CD4-positive, alpha-beta T cell (primary cell): ENCODE data around the gene ARHGDIB. TPM values are rescaled to one million over a fixed set of nuclear protein-coding genes. Genes with fewer than 3 reads are reported as not detected.

ENCODE experiments used
- ATAC-seq: fragments of 200-7000 bp; cut with Tn5 transposase; one replicate; pipeline ENCODE4 v1.10.0; 2022; ENCODE audit warnings: mild to moderate bottlenecking; ENCODE audit not compliant: poor library complexity
- CTCF ChIA-PET: fragments of 350-600 bp; sonication (Branson Sonifier 250); formaldehyde crosslinking; loops from one replicate; lab custom pipeline; 2021; ENCODE audit warnings: antibody characterized with exemption, inconsistent platforms; lab: Charles Lee
- POLR2A ChIA-PET: fragments of 350-600 bp; sonication (Branson Sonifier 250); formaldehyde crosslinking; loops from one replicate; lab custom pipeline; 2021; ENCODE audit warnings: antibody characterized with exemption, inconsistent platforms; lab: Charles Lee
- DNase-seq, 14 experiments: peaks; one replicate each; pipeline ENCODE4 v3.0.0-alpha.2; 2013 to 2020; ENCODE audit warnings: mixed read lengths in 2 of 14
- H3K27ac ChIP-seq, 2 donors: one replicate each; pipeline versions ENCODE4 v1.5.1 to v1.7.0; 2013; ENCODE audit warnings: low read length in 2 of 2, low read depth in 1 of 2, mild to moderate bottlenecking in 1 of 2
- H3K27me3 ChIP-seq, 2 experiments: 1 replicate in 1 of 2; 2 replicates in 1 of 2; pipeline versions ENCODE4 v1.6.1 to v1.7.0; 2013; ENCODE audit warnings: low read length in 2 of 2, control low read depth in 1 of 2, mild to moderate bottlenecking in 1 of 2, moderate library complexity in 1 of 2; ENCODE audit not compliant: insufficient read depth in 2 of 2, control insufficient read depth in 1 of 2
- H3K36me3 ChIP-seq: one replicate; pipeline ENCODE4 v1.6.1; 2013; ENCODE audit warnings: low read length, control low read depth; ENCODE audit not compliant: insufficient read depth
- H3K4me1 ChIP-seq: one replicate; pipeline ENCODE4 v1.6.1; 2013; ENCODE audit warnings: low read length, control low read depth; ENCODE audit not compliant: insufficient read depth
- H3K4me3 ChIP-seq: one replicate; pipeline ENCODE4 v1.5.1; 2013; ENCODE audit warnings: mild to moderate bottlenecking, low read length, moderate library complexity
- H3K9me3 ChIP-seq, 2 experiments: 1 replicate in 1 of 2; 2 replicates in 1 of 2; pipeline versions ENCODE4 v1.6.1 to v1.7.0; 2013; ENCODE audit warnings: low read length in 2 of 2, mild to moderate bottlenecking in 2 of 2, control low read depth in 1 of 2, moderate library complexity in 1 of 2; ENCODE audit not compliant: control insufficient read depth in 1 of 2, insufficient read depth in 1 of 2
- H3K27ac Mint-ChIP-seq: one replicate; pipeline ENCODE4 v1.8.0; 2020; ENCODE audit warnings: mixed read lengths
- H3K27me3 Mint-ChIP-seq: one replicate; pipeline ENCODE4 v1.8.0; 2021; ENCODE audit warnings: mixed read lengths
- H3K36me3 Mint-ChIP-seq: one replicate; pipeline ENCODE4 v1.8.0; 2021; ENCODE audit warnings: low read depth, mixed read lengths
- H3K4me1 Mint-ChIP-seq: one replicate; pipeline ENCODE4 v1.8.0; 2021; ENCODE audit warnings: low read depth, mixed read lengths
- H3K4me3 Mint-ChIP-seq: one replicate; pipeline ENCODE4 v1.8.0; 2020; ENCODE audit warnings: mild to moderate bottlenecking, mixed read lengths
- H3K9me3 Mint-ChIP-seq: one replicate; pipeline ENCODE4 v1.8.0; 2020; ENCODE audit warnings: mixed read lengths
- intact Hi-C, 2 experiments: fragments of 100-400 bp; cut with DNase I in 1 of 2; cut with micrococcal nuclease in 1 of 2; formaldehyde crosslinking; loops; one replicate each; pipeline versions ENCODE4 v1.15.1 to v1.9.0; 2023 to 2025; cut with DNase I, micrococcal nuclease
- total RNA-seq, 174 experiments: library from RNA in 2 of 174; stranded (reverse) in 2 of 174; gene quantifications; one replicate each; pipeline ENCODE4 v1.2.3 and lab custom pipeline; 2021 to 2026
- TF ChIP-seq, protein P1 (sequence below): fragments of 200-600 bp; IDR thresholded peaks from one replicate; pipeline ENCODE4 v1.8.0; 2022; ENCODE audit warnings: antibody characterized with exemption, mild to moderate bottlenecking

The ARHGDIB gene
- total RNA-seq, 2 experiments from 2014 or later: 872 to 942 TPM

DNA sequence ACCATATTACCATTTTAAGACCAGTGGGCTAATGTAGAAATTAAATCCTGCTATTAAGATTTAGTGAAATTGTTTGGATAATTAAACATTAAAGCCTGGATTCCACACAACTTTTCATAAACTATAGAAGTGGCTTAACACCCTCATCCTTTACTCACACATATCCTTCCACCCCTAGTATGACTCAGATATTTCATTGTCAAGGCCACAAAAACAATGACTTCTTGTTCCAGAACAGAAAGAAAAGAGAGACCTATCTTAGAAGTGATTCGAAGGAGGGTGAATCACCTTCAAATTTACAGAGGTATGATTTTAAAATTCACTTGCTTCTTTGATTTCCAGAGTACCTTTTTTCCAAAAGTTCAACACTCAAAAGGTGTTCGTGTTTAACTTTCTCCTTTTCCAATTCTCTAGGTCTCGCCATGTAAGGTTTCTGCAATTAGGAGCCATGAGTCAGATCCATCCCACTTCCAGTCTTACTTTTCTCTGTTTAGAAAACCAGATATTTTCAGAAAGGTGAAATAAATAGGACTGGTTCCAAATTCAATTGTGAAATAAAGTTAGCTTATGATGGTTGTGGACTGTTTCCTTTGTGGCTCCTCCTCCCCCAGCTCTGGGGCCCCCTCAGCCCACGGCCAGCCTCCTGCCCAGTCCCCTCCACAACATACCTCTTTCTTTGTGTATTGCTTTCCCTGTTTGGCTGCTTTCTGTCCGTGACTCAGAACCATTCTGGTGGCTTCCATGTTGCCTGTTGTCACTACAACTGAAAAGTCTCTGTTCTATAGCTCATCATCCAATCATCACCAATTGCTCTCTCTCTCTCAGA lies 51.1 kb downstream of the ARHGDIB start:
- ATAC-seq: no peak
- H3K36me3 Mint-ChIP-seq: peaks cover 80% of the 10 kb centered on the region

DNA sequence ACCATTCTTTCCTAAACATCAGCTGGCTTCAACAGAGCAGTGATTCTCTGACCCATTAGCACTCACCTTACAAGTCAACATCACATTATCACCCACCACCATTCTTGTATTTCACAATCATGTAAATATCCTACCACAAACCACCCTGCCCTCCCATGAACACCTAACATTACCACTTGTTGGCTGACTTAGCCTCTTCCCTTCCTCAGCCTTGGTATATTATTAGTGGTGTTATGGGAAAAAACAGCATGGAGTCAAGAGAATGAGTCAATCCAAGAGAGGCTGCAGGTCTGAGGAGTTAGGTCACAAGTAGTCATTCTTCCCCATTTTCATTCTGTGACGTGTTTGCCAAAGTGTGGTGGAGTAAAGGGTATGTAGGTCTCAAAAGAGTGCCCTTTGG lies 53.4 kb downstream of the ARHGDIB start:
- H3K4me3 Mint-ChIP-seq: no peak overlapping the region
- no peaks in the 10 kb centered on the region for H3K27me3 Mint-ChIP-seq
- H3K36me3 Mint-ChIP-seq: peaks cover 56% of the 10 kb centered on the region
- Histone ChIP-seq H3K27ac (no peak overlapping the region), H3K4me3 (no peak overlapping the region), H3K27me3 (no peaks in the 10 kb centered on the region), H3K4me1 (no peaks in the 10 kb centered on the region), H3K36me3 (peaks cover 9% of the 10 kb centered on the region), H3K9me3 (no peaks in the 10 kb centered on the region)
- CTCF ChIA-PET: no interaction called here
- TF ChIP-seq, protein P1, sequence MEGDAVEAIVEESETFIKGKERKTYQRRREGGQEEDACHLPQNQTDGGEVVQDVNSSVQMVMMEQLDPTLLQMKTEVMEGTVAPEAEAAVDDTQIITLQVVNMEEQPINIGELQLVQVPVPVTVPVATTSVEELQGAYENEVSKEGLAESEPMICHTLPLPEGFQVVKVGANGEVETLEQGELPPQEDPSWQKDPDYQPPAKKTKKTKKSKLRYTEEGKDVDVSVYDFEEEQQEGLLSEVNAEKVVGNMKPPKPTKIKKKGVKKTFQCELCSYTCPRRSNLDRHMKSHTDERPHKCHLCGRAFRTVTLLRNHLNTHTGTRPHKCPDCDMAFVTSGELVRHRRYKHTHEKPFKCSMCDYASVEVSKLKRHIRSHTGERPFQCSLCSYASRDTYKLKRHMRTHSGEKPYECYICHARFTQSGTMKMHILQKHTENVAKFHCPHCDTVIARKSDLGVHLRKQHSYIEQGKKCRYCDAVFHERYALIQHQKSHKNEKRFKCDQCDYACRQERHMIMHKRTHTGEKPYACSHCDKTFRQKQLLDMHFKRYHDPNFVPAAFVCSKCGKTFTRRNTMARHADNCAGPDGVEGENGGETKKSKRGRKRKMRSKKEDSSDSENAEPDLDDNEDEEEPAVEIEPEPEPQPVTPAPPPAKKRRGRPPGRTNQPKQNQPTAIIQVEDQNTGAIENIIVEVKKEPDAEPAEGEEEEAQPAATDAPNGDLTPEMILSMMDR: no peak
- intact Hi-C loops: no loop called here
- POLR2A ChIA-PET: no interaction called here
- H3K4me1 Mint-ChIP-seq: peaks cover 14% of the 10 kb centered on the region
- ATAC-seq: no peak
- no peak for DNase-seq
- no peak overlapping the region for H3K27ac Mint-ChIP-seq
- H3K9me3 Mint-ChIP-seq: no peaks in the 10 kb centered on the region

More for the DNA sequence above, 51.1 kb downstream of the ARHGDIB start:
- intact Hi-C loops: loop anchor here in 1 of 2 experiments (10.0 kb wide), 1 partner anchor 686 kb away; no protein-coding TSS in a partner anchor
- TF ChIP-seq, protein P1: no peak
- peaks cover 32% of the 10 kb centered on the region for H3K36me3 ChIP-seq
- no peaks in the 10 kb centered on the region for H3K4me1 ChIP-seq
- H3K27ac ChIP-seq: no peak overlapping the region
- Mint-ChIP-seq H3K9me3 (no peaks in the 10 kb centered on the region), H3K4me1 (peaks cover 17% of the 10 kb centered on the region), H3K4me3 (no peak overlapping the region), H3K27me3 (no peaks in the 10 kb centered on the region), H3K27ac (no peak overlapping the region)
- POLR2A ChIA-PET: no interaction called here
- H3K4me3 ChIP-seq: no peak overlapping the region
- H3K9me3 ChIP-seq: no peaks in the 10 kb centered on the region
- H3K27me3 ChIP-seq: no peaks in the 10 kb centered on the region
- no peak for DNase-seq
- CTCF ChIA-PET: interaction anchor here (1.4 kb wide), 1 partner anchor 85 kb away, joined by 4 read pairs; no protein-coding TSS in a partner anchor

DNA sequence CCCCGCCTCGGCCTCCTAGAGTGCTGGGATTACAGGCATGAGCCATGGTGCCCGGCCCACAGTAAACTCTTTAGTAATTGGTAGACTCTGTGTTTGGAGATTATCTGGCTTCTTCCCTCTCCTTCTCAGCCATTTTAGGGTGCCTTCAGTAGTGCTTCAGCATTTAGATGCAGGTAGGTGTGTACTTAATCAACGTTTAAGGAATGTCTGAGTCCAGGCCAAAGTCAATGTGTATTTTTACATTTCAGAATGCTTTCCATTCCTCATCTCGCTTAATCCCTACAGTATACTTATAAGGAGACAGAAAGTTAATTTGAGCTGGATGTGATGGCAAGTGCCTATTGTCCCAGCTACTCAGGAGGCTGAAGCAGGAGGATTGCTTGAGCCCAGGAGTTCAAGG lies 55.3 kb downstream of the ARHGDIB start:
- ATAC-seq (no peak), DNase-seq (no peak)
- Histone ChIP-seq H3K27me3 (no peaks in the 10 kb centered on the region), H3K9me3 (no peaks in the 10 kb centered on the region), H3K4me1 (no peaks in the 10 kb centered on the region), H3K4me3 (no peak overlapping the region), H3K36me3 (peaks cover 4% of the 10 kb centered on the region), H3K27ac (no peak overlapping the region)
- intact Hi-C loops: no loop called here
- H3K27ac Mint-ChIP-seq: no peak overlapping the region
- ChIA-PET POLR2A (no interaction called here), CTCF (interaction anchor here (0.6 kb wide), 1 partner anchor 16 kb away, joined by 3 read pairs; no protein-coding TSS in a partner anchor)
- no peak overlapping the region for H3K4me3 Mint-ChIP-seq
- H3K36me3 Mint-ChIP-seq: peaks cover 39% of the 10 kb centered on the region
- H3K9me3 Mint-ChIP-seq: no peaks in the 10 kb centered on the region
- no peaks in the 10 kb centered on the region for H3K27me3 Mint-ChIP-seq
- peaks cover 18% of the 10 kb centered on the region for H3K4me1 Mint-ChIP-seq
- TF ChIP-seq, protein P1: no peak
